ENCODE measurements around the gene CRYGN. TPM values are rescaled to one million over a fixed set of nuclear protein-coding genes. Genes with fewer than 3 reads are reported as not detected.

CRYGN gene
- total RNA-seq, 6 donors from 2014 or later: 0.43 to 0.61 TPM; not detected in 4

DNA sequence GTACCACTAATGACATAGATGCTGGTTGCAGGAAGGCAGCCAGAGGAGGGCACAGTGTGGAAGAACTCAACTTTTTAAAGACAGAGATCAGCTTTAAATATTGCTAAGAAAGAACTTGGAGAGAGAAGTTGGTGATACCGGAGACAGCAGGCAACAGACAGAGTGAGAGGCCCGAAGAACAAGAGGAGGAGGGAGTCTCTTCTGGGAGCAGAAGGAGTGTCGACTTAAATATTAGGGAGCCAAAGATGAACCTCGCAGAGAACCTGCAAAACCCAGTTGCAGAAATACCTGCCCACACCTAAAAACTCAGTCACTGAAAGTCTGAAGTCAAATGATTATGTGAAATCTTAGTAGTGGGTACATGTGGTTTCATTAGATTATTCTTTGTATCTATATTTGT lies 26.7 kb downstream of the CRYGN start:
- ATAC-seq (ENCODE audit: low FRiP score in 2 of 2) (no peak), DNase-seq (no peak)
- WGBS, 2 donors: 94 to 95% methylated on average over 4 of the region's 4 CpGs
- no peak overlapping the region for H3K27ac ChIP-seq
- no peaks in the 10 kb centered on the region for H3K36me3 ChIP-seq
- H3K27me3 ChIP-seq: peaks cover 0 to 30% (median 18%) of the 10 kb centered on the region in 4 donors
- no peak overlapping the region for H3K4me3 ChIP-seq
- TF ChIP-seq POLR2A (IDR thresholded peaks at IDR 0.05) (no peak), POLR2AphosphoS5 (IDR thresholded peaks at IDR 0.05) (no peak), EP300 (IDR thresholded peaks at IDR 0.05) (no peak), CTCF (IDR thresholded peaks at IDR 0.05) (no peak)
- peaks cover 21 to 38% (median 35%) of the 10 kb centered on the region in 4 donors for H3K4me1 ChIP-seq
- H3K9me3 ChIP-seq: no peaks in the 10 kb centered on the region

- peaks cover 0 to 30% (median 18%) of the 10 kb centered on the region in 4 donors for H3K27me3 ChIP-seq
- H3K4me3 ChIP-seq: no peak overlapping the region
- WGBS, 2 donors: 68 to 75% methylated on average over 4 of the region's 4 CpGs
- no peak overlapping the region for H3K27ac ChIP-seq
- TF ChIP-seq CTCF (IDR thresholded peaks at IDR 0.05) (no peak), POLR2AphosphoS5 (IDR thresholded peaks at IDR 0.05) (no peak), EP300 (IDR thresholded peaks at IDR 0.05) (no peak), POLR2A (IDR thresholded peaks at IDR 0.05) (no peak)
- no peaks in the 10 kb centered on the region for H3K9me3 ChIP-seq
- no peak for ATAC-seq (ENCODE audit: low FRiP score in 2 of 2)
- no peaks in the 10 kb centered on the region for H3K36me3 ChIP-seq
- H3K4me1 ChIP-seq: peaks cover 21 to 38% (median 35%) of the 10 kb centered on the region in 4 donors
- DNase-seq: no peak
Measured at GRCh38 chr7:151412318-151412717, 27.6 kb downstream of the CRYGN start.

GRCh38 chr7:151411551-151411950 lies 28.4 kb downstream of the CRYGN start:
- TF ChIP-seq EP300 (IDR thresholded peaks at IDR 0.05) (no peak), POLR2A (IDR thresholded peaks at IDR 0.05) (no peak), CTCF (IDR thresholded peaks at IDR 0.05) (no peak), POLR2AphosphoS5 (IDR thresholded peaks at IDR 0.05) (no peak)
- WGBS, 2 donors: 68 to 75% methylated on average over 6 of the region's 6 CpGs
- Histone ChIP-seq H3K4me3 (no peak overlapping the region), H3K36me3 (no peaks in the 10 kb centered on the region), H3K27ac (no peak overlapping the region), H3K9me3 (no peaks in the 10 kb centered on the region), H3K4me1 (peaks cover 21 to 34% (median 32%) of the 10 kb centered on the region in 4 donors), H3K27me3 (peaks cover 0 to 30% (median 18%) of the 10 kb centered on the region in 4 donors)
- DNase-seq (no peak), ATAC-seq (ENCODE audit: low FRiP score in 2 of 2) (no peak)

DNA sequence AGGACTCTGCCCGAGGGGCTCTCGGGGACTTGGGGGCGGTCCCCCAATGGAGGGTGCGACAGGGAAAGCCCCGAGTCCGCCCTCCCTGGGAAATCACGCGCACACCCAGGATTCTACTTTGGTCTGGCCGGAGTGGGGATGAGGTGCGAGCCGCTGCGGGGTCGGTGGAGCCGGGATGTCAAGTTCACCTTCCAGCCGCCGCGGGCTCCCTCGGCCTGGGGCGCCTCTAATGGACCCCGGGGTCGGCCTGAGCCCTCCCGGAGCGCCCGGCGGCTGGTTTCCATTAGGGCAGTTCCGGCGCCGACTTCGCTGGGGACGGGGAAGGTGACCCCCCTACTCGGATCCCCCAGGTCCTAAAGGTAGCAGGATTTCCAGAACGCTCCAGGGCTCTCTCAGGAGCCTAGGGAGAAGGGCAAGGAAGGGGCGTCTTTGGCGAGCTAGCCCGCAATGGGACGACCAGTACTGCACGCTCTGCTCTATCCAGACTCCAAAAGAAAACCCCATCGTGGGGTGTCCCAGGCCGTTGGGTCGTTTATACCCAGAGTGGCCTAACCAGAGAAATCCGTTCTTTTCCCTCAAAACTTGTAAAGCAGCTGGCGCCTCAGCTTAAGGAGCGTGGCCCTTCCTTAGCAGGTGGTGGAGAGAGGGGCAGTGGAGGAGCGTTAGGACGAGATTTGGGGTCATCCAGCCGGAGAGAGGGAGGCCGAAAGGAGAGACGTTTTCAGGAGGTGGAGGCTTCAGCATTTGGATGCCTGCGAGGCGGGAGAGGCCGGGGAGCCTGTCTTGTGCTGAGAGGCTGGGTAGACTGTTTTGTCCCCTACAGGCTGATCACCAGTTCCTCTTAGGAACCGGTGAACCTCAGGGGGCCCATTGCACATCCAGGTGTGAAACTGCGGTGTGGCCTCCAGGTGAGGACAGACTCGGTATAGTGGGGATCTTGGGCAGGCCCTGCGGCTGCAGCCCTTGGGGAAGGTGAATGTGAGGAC lies 29.2 kb downstream of the CRYGN start:
- Histone ChIP-seq H3K4me1 (peaks cover 21 to 27% (median 25%) of the 10 kb centered on the region in 4 donors), H3K27me3 (peaks cover 0 to 30% (median 18%) of the 10 kb centered on the region in 4 donors), H3K36me3 (no peaks in the 10 kb centered on the region), H3K27ac (peak overlapping the region in 2 of 4 donors; percentile 71), H3K4me3 (peak overlapping the region in 3 of 4 donors; percentile 34 to 49 (median 44)), H3K9me3 (no peaks in the 10 kb centered on the region)
- DNase-seq (peak in 1 of 2 donors; percentile 83), ATAC-seq (ENCODE audit: low FRiP score in 2 of 2) (peak in 1 of 2 donors; percentile 49)
- TF ChIP-seq POLR2AphosphoS5 (IDR thresholded peaks at IDR 0.05): no peak
- TF ChIP-seq POLR2A (IDR thresholded peaks at IDR 0.05): peak in 1 of 4 donors; percentile 8
- no peak for TF ChIP-seq CTCF (IDR thresholded peaks at IDR 0.05)
- 51 to 64% methylated on average over 19 to 25 of the region's 55 CpGs for WGBS, 2 donors
